ENCODE data around the gene NAT10.

DNA sequence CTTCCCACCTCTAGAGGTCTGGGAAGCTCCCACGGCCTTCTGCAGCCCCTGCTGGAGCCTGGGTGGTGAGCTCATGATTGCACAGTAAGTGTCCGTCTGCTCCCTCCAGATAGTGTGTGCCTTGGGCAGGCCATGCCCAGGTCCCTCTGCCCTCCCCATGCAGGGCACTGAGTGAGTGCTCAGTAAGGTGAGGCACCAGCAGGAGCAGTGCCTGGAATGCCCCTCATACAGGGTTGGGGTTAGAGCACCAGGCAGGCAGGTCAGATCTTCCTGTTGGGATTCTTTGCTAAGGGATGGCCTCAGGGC is 50.3 kb downstream of the NAT10 start:
- TF ChIP-seq, protein P1, sequence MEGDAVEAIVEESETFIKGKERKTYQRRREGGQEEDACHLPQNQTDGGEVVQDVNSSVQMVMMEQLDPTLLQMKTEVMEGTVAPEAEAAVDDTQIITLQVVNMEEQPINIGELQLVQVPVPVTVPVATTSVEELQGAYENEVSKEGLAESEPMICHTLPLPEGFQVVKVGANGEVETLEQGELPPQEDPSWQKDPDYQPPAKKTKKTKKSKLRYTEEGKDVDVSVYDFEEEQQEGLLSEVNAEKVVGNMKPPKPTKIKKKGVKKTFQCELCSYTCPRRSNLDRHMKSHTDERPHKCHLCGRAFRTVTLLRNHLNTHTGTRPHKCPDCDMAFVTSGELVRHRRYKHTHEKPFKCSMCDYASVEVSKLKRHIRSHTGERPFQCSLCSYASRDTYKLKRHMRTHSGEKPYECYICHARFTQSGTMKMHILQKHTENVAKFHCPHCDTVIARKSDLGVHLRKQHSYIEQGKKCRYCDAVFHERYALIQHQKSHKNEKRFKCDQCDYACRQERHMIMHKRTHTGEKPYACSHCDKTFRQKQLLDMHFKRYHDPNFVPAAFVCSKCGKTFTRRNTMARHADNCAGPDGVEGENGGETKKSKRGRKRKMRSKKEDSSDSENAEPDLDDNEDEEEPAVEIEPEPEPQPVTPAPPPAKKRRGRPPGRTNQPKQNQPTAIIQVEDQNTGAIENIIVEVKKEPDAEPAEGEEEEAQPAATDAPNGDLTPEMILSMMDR (IDR thresholded peaks at IDR 0.05), result no peak
- TF ChIP-seq POLR2A (IDR thresholded peaks at IDR 0.05), result no peak
